Astrocyte of the spinal cord (primary cell): ENCODE results near the gene PABPN1.

Source experiments
- DNase-seq: peaks from one replicate; pipeline ENCODE4 v3.0.0; 2011; ENCODE audit warnings: low read depth, low spot score
- H3K4me3 ChIP-seq: 2 replicates; pipeline ENCODE4 v1.5.1; 2011; ENCODE audit warnings: low read depth, mild to moderate bottlenecking, low read length, moderate library complexity
- in situ Hi-C: cut with HindIII; loops from 2 replicates; pipeline ENCODE4 v1.10.0; 2017; ENCODE audit warnings: low sequenced_read_pairs
- TF ChIP-seq, protein P1 (sequence below): IDR thresholded peaks from 2 replicates; pipeline ENCODE4 v1.5.1; 2012; ENCODE audit warnings: low read depth, mild to moderate bottlenecking, low read length, inconsistent platforms

The PABPN1 gene

DNA sequence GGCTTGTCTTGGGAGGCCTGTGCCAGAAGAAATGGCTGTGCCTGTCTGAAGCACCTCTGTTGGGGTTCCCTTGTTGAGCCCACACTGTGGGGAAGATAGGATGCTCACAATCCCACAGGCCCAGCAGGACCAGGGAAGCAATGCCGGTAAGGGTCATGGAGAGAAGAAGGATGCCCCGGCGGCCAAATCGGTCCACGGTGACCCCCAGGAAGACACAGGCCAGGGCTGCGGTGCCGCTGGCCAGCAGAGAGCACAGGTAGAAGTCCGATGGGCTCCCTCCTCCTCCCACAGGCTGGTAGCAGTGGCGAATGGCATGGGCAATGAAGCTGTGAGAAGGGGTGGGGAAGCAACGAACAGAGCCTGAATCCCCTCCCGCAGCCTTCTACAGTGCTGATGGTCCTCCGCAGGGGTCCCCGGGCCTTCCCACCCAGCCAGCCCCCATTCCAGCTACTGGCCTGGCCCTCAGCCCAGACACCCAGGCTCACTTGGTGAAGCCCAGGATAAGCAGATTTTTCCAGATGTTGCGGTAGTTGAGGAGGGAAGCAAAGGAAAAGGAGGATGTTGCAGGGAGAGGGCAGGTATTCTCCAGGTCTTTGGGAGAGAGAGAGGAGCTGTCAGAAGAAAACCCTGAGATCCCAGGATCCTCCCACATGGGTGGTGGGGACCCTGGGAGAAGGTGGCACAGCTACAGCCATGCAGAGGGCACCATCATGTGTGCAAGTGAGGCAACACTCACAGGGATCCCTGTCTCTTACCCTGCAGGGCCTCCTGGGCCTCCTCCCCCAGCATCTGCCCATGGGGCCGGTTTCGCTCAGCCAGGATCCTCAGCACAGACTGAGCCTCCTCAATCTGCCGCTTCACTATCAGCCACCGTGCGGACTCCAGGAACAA is 26.4 kb downstream of the PABPN1 start:
- TF ChIP-seq, protein P1, sequence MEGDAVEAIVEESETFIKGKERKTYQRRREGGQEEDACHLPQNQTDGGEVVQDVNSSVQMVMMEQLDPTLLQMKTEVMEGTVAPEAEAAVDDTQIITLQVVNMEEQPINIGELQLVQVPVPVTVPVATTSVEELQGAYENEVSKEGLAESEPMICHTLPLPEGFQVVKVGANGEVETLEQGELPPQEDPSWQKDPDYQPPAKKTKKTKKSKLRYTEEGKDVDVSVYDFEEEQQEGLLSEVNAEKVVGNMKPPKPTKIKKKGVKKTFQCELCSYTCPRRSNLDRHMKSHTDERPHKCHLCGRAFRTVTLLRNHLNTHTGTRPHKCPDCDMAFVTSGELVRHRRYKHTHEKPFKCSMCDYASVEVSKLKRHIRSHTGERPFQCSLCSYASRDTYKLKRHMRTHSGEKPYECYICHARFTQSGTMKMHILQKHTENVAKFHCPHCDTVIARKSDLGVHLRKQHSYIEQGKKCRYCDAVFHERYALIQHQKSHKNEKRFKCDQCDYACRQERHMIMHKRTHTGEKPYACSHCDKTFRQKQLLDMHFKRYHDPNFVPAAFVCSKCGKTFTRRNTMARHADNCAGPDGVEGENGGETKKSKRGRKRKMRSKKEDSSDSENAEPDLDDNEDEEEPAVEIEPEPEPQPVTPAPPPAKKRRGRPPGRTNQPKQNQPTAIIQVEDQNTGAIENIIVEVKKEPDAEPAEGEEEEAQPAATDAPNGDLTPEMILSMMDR, result no peak
- no peak overlapping the region for H3K4me3 ChIP-seq
- in situ Hi-C loops, result no loop called here
- DNase-seq, result no peak

DNA sequence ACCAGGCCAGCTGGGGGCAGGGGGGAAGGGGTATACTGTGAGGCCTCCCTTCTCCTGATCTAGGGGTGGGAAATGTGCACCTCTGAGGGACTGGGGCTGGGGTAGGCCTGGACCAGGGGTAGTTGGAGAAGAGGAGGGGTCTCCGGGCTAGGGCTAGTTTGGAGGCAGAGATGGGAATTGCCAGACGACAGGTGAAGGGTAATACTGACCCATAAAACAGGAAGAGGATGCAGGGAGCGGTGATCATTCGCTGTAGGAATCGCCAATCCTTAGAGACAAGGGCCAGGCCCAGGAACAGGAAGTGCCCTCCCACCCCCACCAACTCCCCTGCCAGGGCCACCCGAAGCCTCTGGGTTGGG is 27.0 kb downstream of the PABPN1 start:
- no peak overlapping the region for H3K4me3 ChIP-seq
- TF ChIP-seq, protein P1, result no peak
- in situ Hi-C loops, result no loop called here
- no peak for DNase-seq

- in situ Hi-C loops, result no loop called here
- no peak for DNase-seq
- TF ChIP-seq, protein P1, result no peak
- H3K4me3 ChIP-seq, result no peak overlapping the region
Observed at GRCh38 chr14:23349156-23349845, 28.0 kb downstream of the PABPN1 start.

GRCh38 chr14:23351681-23352505 is 30.6 kb downstream of the PABPN1 start:
- TF ChIP-seq, protein P1, result peak; percentile 26
- DNase-seq, result no peak
- H3K4me3 ChIP-seq, result peak overlapping the region; percentile 67
- in situ Hi-C loops, result no loop called here

- TF ChIP-seq, protein P1, result peak; percentile 7
- peak within 1 kb of the TSS; percentile 67 for H3K4me3 ChIP-seq
- peak; percentile 90 for DNase-seq
- in situ Hi-C loops, result no loop called here
Observed at GRCh38 chr14:23352506-23353432, 31.5 kb downstream of the PABPN1 start, which contains the start of gene SLC22A17. TSS of gene SLC22A17 (minus strand) at chr14:23352887.
